Measurements from ENCODE around the gene HDLBP.

Gene HDLBP

DNA sequence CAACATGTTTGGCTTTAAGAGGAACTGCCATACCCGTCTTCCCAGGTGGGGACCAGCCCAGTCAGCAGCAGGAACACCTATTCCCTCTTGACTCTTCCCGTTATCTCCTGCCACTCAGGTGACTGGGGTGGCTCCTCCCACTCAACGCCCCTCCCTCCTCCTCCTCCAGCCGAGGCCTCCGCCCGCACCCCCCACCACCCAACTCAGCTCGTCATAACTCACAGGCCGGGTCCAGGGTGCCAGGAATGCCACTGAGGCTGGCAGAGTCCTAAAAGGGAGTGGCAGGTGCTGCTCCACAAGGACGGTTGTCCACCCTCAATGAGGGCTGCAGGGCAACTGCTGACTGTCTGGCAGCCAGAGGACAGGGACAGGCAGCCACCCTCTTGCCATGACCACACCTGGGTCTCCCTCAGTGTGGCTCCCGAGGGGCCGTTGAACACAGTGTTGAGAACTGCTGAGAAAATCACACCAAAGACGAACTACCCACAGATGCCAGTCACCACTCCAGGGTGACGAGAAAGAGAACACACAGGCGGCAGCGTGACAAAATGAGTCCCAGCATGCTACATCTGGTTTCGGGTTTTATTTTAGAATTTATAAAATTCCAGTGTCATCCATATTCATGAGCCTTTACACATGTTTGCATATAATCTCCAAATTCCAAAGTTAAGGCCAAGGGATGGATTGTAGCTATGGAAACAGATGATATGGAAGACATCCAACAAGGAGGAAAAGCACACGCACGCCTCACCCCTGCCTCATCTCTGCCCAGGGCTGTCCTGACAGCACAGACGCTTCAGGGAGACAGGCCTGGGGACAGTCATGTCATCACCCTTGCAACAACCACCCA lies 88.5 kb downstream of the HDLBP start:
- no peak for DNase-seq

DNA sequence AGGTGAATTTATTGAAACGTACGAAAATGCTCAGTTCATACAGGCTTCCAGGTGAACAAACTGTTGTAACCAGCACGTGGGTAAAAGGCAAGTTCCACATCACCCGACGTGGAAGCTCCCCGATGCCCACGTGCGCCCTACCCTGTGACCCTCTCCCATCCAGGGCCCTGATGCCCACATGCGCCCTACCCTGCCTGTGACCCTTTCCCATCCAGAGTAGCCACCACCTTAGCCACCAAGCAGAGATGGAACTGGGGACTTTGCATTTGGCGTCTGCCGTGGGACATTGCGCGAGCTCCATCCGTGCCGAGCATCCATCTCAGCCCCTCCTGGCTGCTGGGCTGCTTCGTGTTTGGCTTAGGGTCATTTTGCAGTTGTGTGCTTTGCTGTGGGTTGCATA lies 89.5 kb downstream of the HDLBP start:
- DNase-seq, result no peak

DNA sequence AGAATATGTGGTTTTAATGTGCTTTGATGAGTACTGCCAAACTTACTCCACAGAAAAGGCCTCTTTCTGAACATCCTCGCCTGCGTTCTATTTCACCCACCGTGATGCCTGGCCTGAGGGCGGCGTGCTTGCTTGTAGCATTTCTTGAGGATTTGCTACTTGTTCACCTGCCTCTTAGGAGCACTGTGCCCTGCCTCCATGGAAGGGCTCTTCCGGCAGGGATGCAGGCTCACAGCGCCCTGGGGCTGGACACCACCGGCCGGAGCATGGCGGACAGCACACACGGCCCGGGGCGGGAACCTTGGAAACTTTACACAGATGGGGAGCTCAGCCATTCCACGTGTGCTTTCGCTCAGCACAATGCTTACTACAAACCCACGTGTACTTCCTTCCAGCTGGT lies 89.9 kb downstream of the HDLBP start:
- DNase-seq, result no peak

- no peak for DNase-seq
Observed at GRCh38 chr2:241224851-241225438, 90.5 kb downstream of the HDLBP start.

GRCh38 chr2:241224018-241224850 lies 91.2 kb downstream of the HDLBP start:
- peak; percentile 7 for DNase-seq

GRCh38 chr2:241223211-241224017 lies 92.1 kb downstream of the HDLBP start:
- no peak for DNase-seq

DNA sequence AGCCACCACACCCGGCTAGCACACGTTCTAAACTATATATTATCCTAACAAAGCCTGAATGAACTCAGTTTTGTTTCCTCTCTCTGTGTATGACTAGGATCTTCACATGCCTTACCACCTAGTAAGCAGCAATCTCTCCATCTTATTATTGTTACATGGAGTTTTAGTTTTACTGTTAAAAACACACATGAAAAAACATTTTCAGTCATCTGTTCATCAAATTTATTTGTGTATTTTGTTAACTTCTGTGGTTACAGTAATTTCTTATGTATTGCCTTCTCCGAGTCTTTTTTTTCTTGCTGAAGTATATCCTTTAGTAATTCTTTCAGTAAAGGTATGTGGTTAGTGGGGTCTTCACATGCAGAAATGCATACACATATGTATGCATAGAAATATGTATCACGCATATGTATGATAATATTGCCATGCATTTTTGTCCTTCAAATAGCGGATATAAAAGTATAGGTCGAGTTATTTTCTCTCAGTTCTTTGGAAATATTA lies 95.6 kb downstream of the HDLBP start:
- no peak for DNase-seq

DNA sequence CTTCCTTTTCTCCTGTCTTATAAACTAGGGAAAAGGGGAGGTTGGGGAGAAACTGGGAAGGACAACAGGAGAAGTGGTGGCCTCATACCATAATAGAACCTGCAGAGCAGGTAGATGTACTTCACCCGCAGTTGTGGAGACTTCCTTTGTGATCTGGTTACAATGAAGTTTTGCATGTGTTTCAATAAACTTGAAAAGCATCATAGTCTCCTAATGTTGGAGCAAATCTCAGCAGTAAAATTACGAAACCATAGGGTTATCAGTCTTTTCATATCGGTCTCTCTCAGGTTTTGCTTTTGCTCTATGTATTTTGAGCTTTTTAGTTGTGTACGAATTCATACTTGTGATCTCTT lies 96.5 kb downstream of the HDLBP start:
- no peak for DNase-seq

GRCh38 chr2:241218131-241219029 lies 97.1 kb downstream of the HDLBP start:
- DNase-seq, result peak; percentile 43

- DNase-seq, result peak; percentile 49
Observed at GRCh38 chr2:241217320-241218031, 98.0 kb downstream of the HDLBP start.

DNA sequence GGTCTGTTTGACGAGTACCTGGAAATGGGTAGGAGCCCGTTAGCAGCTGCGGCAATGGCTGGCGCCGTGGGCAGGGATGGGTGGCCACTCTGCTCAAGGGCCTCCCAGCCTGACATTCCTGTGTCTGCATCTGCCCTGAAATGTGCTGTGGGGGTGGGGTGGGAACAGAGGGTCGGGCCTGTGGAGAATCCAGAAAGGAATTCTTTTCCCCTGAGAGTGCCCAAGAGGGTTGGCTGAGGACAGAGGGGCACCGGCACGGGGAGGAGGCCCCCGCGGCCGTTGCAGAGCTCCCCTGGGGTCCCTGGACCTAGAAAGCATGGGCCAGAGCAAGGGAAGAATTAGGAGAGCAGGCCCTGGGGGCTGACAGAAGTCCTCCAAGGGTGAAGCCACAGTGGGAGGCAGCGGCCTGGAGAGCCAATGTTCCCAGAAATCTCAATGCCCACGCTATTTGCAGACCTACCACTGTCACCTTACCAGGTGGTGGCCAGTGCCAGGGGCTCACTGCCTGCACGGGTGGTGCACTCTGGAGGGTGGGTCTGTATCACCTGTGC lies 99.2 kb downstream of the HDLBP start:
- no peak for DNase-seq

DNA sequence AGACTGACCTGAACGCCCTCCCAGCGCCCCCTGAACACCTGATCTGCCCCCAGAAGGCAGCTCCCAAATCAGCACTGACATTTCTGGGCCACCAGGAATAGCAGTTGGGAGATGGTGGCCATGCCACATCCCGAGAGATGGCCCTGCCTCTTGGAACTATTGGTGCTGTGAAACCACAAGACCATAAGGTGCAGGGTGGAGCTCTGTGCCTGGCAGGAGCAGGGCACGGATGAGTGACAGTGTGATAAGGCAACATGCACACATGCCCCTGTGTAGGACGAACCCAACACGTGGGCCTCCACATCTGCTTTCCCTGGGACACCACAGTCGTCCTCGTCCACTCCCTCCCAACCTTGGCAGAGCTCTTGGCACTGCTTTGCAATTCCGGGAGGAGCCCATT lies 100.1 kb downstream of the HDLBP start:
- no peak for DNase-seq

GRCh38 chr2:241214766-241215165 lies 100.7 kb downstream of the HDLBP start:
- DNase-seq, result no peak

DNA sequence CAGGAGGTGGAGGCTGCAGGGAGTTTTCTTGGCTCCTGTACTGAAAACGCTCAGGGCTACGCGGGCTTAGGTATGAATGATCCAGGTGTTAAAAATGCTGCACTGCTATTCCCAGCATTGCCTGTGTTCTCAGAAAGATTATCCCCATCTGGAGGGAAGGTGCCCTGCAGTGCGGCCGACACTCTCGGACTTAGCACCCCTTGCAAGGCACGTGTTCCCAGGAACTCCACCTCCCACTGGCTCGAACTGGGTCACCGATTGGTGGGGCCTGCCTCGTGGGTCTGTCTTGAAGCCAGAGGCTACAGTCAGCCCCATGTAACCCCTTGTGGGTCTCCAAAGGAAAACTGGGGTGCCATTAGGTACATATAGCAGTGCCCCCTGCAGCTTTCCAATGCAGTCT lies 101.3 kb downstream of the HDLBP start:
- no peak for DNase-seq

DNA sequence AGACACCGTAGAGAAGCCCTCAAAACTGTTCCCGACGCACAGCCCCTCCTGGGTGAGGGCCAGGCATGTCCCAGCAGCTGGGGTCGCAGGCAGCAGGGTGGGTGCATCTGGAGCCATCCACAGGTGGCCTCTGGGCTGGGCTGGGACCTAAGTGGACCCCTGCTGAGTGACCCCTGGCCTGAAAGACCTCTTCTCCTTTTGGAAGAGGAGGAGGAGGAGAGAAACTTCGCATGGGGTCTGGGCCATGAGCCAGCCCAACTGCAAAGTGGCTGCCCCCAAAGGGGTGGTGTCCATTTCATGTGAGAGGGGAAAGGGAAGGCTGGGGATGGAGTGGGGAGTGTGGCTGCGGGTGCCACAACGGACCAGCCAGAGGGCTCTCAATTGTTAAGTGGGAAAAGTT lies 101.9 kb downstream of the HDLBP start:
- DNase-seq, result no peak

DNA sequence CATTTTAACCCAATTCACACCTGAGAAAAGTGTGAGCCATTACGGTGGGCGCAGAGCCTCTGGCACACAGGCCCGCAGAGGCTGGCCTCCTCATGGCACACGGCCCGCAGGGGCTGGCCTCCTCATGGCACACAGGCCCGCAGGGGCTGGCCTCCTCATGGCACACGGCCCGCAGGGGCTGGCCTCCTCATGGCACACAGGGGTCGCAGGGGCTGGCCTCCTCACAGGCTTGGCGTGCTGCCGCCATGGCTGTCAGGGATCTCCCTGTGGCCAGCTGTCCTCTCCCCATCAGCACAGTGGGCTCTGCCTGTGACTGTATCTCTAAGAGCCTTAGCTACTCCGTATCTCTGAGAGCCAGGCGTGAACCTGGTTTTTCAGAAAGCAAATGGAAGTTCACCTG lies 102.4 kb downstream of the HDLBP start:
- no peak for DNase-seq

GRCh38 chr2:241211276-241211675 lies 104.2 kb downstream of the HDLBP start:
- DNase-seq, result no peak

- DNase-seq, result no peak
Observed at GRCh38 chr2:241209271-241209670, 106.2 kb downstream of the HDLBP start.

DNA sequence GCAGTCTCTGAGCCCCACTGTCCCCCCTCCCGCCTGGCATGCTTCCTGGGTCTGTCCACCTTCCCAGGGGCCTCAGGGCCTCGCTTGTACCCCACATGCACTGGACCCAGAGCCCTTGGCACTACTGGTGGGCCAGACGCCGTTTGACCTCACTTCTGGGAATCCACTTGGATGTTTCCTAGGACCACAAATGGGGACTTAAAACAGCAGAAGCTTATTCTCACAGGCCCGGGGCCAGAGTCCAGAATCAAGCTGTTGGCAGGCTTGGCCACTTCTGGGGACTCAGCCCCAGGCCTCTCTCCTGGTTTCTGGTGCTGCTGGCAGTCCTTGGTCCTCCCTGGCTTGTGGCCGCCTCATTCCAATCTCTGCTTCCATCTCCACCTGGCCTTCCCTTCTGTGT lies 107.4 kb downstream of the HDLBP start:
- no peak for DNase-seq

- no peak for DNase-seq
Observed at GRCh38 chr2:241207641-241208040, 107.8 kb downstream of the HDLBP start.

DNA sequence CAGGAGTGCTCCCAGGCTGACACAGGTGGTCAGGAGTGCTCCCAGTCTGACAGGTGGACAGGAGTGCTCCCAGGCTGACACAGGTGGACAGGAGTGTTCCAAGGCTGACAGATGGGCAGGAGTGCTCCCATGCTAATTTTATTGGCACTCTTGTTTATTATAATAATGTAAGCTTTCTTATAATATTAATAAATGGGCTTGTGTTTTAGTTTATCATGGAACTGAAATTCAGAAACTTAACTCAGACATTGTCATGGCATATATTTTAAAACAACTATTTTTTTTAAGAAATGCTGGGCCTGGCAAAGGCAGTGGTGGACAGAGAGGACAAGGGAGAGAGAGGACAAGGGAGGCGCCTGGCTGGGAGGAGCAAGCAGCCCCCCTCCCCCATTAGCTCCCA lies 108.3 kb downstream of the HDLBP start:
- no peak for DNase-seq
